HAP-1 (cell line): Measurements from ENCODE around the gene IFI27.

Experiments
- DNase-seq, 2 experiments: peaks; one replicate each; pipeline ENCODE4 v3.0.0-alpha.2; 2016 to 2020; ENCODE audit warnings: low spot score in 2 of 2
- H3K27me3 ChIP-seq: fragments of 250-450 bp; sonication (Bioruptor Pico); 2 replicates; pipeline ENCODE4 v1.5.1; 2020; ENCODE audit warnings: low read depth, mild to moderate bottlenecking, moderate library complexity
- H3K36me3 ChIP-seq: fragments of 250-450 bp; sonication (Bioruptor Pico); replicated peaks from 2 replicates; pipeline ENCODE4 v1.5.1; 2020; ENCODE audit warnings: mild to moderate bottlenecking
- H3K4me1 ChIP-seq: fragments of 250-450 bp; sonication (Bioruptor Pico); 2 replicates; pipeline ENCODE4 v1.5.1; 2020; ENCODE audit warnings: mild to moderate bottlenecking
- H3K4me3 ChIP-seq: fragments of 250-450 bp; sonication (Bioruptor Pico); 2 replicates; pipeline ENCODE4 v1.5.1; 2020; ENCODE audit warnings: mild to moderate bottlenecking, moderate library complexity
- H3K9me3 ChIP-seq: fragments of 250-450 bp; sonication (Bioruptor Pico); 2 replicates; pipeline ENCODE4 v1.5.1; 2020; ENCODE audit warnings: mild to moderate bottlenecking, moderate library complexity
- in situ Hi-C: fragments of 300-500 bp; cut with MboI; formaldehyde crosslinking; loops from 3 replicates; pipeline ENCODE4 v1.14.3; 2020; ENCODE audit warnings: low sequenced_read_pairs, inconsistent platforms, mixed read lengths

The IFI27 gene

DNA sequence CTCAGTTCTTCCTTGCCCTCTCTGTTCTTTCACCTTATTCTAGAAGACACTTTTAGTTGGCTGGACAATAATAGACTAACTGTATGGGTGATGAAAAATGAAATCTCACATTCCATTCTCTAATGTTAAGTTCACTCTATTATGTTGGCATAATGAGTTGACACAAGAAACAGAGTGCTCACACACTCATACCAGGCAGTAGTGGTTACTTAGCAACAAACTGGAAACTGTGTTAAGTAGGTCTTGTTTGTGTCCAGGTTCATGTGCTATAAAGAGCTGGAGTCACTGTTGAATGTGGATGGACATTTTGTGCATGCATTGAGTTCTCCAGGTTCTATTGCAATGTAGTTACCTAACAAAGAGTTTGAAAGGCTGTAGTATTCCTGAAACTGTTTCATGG lies 46.7 kb downstream of the IFI27 start:
- H3K36me3 ChIP-seq = no peaks in the 10 kb centered on the region
- H3K27me3 ChIP-seq = no peaks in the 10 kb centered on the region; the same call in 1 of the 2 replicates
- no peak overlapping the region for H3K4me3 ChIP-seq
- DNase-seq = no peak
- H3K9me3 ChIP-seq = peaks cover 13% of the 10 kb centered on the region; the same call in 1 of the 2 replicates
- in situ Hi-C loops = no loop called here
- H3K4me1 ChIP-seq = peaks cover 7% of the 10 kb centered on the region; the same call in 1 of the 2 replicates

DNA sequence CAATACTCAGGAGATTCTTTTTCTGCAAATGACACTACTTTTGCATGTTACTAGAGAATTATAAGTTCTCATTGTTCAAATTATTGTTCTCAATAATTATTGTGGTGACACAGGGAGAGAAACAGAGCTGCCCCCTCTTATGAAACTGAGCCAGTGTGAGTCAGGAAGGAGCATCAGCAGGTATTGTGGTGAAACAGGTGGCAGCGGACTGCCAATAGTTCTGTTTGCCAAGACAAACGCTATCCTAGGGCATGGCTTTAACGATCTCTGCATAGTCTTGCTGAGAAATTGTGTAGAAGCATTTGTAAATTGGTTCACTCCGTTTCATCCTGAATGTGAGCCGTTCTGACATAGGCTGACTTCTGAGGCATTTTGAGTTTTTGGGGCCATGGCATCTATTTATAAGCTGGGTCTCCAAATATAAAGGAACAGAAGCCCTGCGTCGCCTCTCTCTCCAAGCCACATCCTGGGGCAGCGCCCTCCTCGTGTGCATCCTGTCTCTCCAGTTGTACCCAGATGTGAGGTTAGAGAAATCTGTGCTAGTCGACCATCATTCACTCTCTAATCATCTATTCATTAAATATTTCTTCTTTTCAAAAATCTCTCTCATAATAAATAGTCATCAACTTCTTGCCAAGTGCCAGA lies 47.8 kb downstream of the IFI27 start:
- DNase-seq = no peak
- H3K36me3 ChIP-seq = no peaks in the 10 kb centered on the region
- peaks cover 13% of the 10 kb centered on the region; the same call in 1 of the 2 replicates for H3K9me3 ChIP-seq
- peaks cover 7% of the 10 kb centered on the region; the same call in 1 of the 2 replicates for H3K4me1 ChIP-seq
- H3K27me3 ChIP-seq = no peaks in the 10 kb centered on the region; the same call in 1 of the 2 replicates
- in situ Hi-C loops = no loop called here
- no peak overlapping the region for H3K4me3 ChIP-seq

- Histone ChIP-seq H3K36me3 (no peaks in the 10 kb centered on the region), H3K9me3 (0 out of 2 replicates have a peak, but pooled peaks cover 1% of the 10 kb centered on the region), H3K4me3 (no peak overlapping the region), H3K27me3 (no peaks in the 10 kb centered on the region; the same call in 1 of the 2 replicates), H3K4me1 (peaks cover 7% of the 10 kb centered on the region; the same call in 1 of the 2 replicates)
- in situ Hi-C loops = no loop called here
- DNase-seq = no peak
These were observed 50.5 kb downstream of the IFI27 start for GRCh38 chr14:94161058-94161457.

DNA sequence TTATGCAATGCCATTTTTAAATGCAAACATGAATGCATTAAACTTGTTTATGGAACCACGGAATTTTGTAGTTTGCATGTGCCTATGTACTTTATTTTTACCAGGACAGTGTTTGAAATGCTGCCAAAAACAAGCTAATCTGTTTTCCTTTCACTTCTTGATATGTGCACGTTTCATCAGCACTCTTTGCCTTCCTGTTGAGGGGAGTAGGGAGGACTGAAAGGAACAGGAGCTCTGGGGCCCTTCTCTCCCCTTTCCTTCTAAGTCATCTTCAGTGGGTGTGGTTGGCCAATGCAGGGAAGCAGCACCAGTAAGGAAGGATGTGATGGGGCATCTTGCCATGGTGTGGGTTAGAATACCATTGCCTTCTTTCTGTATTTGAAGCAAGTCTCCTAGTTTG lies 51.4 kb downstream of the IFI27 start:
- in situ Hi-C loops = no loop called here
- no peaks in the 10 kb centered on the region for H3K36me3 ChIP-seq
- no peak overlapping the region for H3K4me3 ChIP-seq
- peaks cover 4% of the 10 kb centered on the region; the same call in 1 of the 2 replicates for H3K4me1 ChIP-seq
- H3K9me3 ChIP-seq = no peaks in the 10 kb centered on the region
- no peak for DNase-seq
- H3K27me3 ChIP-seq = no peaks in the 10 kb centered on the region; the same call in 1 of the 2 replicates

- no peak for DNase-seq
- H3K27me3 ChIP-seq = no peaks in the 10 kb centered on the region; the same call in 1 of the 2 replicates
- H3K4me3 ChIP-seq = no peak overlapping the region
- H3K4me1 ChIP-seq = peaks cover under 1% of the 10 kb centered on the region; the same call in 1 of the 2 replicates
- H3K9me3 ChIP-seq = no peaks in the 10 kb centered on the region
- no peaks in the 10 kb centered on the region for H3K36me3 ChIP-seq
- in situ Hi-C loops = no loop called here
These were observed 51.9 kb downstream of the IFI27 start for GRCh38 chr14:94162466-94162865.

- in situ Hi-C loops = no loop called here
- no peaks in the 10 kb centered on the region; the same call in 1 of the 2 replicates for H3K27me3 ChIP-seq
- DNase-seq = no peak
- no peak overlapping the region for H3K4me3 ChIP-seq
- H3K4me1 ChIP-seq = no peaks in the 10 kb centered on the region
- H3K36me3 ChIP-seq = no peaks in the 10 kb centered on the region
- no peaks in the 10 kb centered on the region for H3K9me3 ChIP-seq
These were observed 53.3 kb downstream of the IFI27 start for GRCh38 chr14:94163796-94164195.

DNA sequence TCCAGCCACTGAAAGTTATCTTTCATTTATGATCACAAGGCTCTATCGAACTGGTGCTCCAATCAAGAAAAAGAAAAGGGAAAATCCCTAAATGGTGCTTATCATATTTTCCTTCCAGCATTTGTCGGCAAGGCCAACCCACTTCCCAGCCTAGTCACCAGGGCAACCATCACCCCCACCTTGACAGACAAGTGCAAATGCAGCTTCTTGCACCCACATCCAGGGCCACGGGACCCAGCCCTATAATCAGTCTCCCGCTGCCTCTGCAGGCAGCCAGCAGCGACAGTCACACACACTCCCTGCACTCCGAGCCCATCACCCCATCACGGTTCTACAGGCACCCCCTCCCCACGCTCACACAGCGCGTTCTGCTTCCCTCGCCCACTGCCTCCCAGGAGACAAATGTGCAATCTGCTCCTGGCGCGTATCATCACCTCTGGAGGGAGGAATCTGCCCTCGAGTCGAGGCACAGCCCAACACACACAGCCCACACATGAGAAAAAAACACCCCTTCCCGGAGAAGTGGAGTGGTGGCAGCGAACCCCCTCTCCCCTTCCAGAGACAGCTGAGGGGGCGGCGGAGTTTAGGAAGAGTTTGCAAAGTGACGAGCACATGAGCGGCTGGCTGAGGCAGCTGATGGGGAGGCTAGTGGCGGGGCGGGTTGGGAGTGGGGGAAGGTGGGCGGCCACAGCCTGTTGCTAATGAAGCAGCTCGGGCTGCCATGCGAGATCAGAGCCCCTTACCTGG lies 54.3 kb downstream of the IFI27 start:
- H3K36me3 ChIP-seq = no peaks in the 10 kb centered on the region
- in situ Hi-C loops = no loop called here
- no peaks in the 10 kb centered on the region; the same call in 1 of the 2 replicates for H3K27me3 ChIP-seq
- H3K4me3 ChIP-seq = no peak overlapping the region
- no peaks in the 10 kb centered on the region for H3K4me1 ChIP-seq
- DNase-seq = no peak
- no peaks in the 10 kb centered on the region for H3K9me3 ChIP-seq

DNA sequence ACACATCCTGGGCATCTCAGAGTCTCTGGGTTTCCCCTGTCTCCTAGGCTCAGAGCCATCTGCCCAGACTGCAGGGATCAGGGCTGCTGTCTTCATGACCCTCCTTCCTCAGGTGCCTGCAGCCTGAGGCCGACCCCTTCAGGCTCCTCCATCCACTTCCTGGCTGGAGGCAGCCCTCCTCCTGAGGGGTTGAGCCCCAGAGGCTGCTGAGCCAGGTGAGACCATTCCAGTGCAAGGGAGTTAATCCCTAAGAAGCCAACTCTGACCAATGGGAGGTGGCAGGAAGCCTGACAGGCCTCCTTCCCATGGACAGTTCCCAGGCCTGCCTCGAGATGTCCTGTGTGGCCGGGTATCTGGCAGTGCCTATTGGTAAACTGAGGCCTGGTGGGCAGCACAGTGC lies 55.2 kb downstream of the IFI27 start:
- DNase-seq = no peak
- H3K36me3 ChIP-seq = no peaks in the 10 kb centered on the region
- no peaks in the 10 kb centered on the region for H3K4me1 ChIP-seq
- in situ Hi-C loops = no loop called here
- no peaks in the 10 kb centered on the region for H3K9me3 ChIP-seq
- H3K4me3 ChIP-seq = no peak overlapping the region
- H3K27me3 ChIP-seq = no peaks in the 10 kb centered on the region
